Measurements from ENCODE around the gene SULT1C2. TPM values are rescaled to one million over a fixed set of nuclear protein-coding genes. Genes with fewer than 3 reads are reported as not detected.

The SULT1C2 gene
- total RNA-seq, 1 donor, result 0.36 TPM

DNA sequence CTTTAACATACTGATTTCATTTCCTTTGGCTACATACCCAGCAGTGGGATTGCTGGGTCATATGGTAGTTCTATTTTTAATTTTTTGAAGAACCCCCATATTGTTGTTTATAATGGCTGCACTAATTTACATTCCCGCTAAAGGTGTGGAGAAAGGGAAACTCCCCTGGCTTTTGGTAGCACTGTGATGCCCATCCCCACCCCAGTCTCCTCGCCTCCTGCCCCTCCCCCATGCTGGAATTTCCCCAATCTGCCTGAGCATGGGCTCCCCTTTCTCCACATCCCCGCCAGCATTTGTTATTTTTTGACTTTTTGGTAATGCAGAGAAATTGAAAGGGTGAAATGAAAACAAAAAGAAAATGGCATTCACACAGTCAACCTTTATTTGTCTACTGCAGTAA, 59.1 kb downstream of the SULT1C2 start:
- no peak for TF ChIP-seq CTCF (IDR thresholded peaks at IDR 0.05; ENCODE audit: extremely low read depth, low read depth, low read length)
- no peak overlapping the region for H3K27ac ChIP-seq (ENCODE audit: low read depth, low read length)

GRCh38 chr2:108348816-108349570, 60.3 kb downstream of the SULT1C2 start:
- Histone ChIP-seq H3K36me3 (ENCODE audit: insufficient read depth, low read length) (no peaks in the 10 kb centered on the region), H3K9me3 (ENCODE audit: low read depth, low read length) (no peaks in the 10 kb centered on the region), H3K4me2 (ENCODE audit: insufficient read depth, low read length) (no peak overlapping the region), H3K4me1 (ENCODE audit: insufficient read depth, low read length) (no peaks in the 10 kb centered on the region), H2AFZ (ENCODE audit: low read length) (no peak overlapping the region), H3K27me3 (ENCODE audit: insufficient read depth, low read length) (no peaks in the 10 kb centered on the region), H3K4me3 (ENCODE audit: insufficient read depth, low read length) (no peak overlapping the region), H3K27ac (ENCODE audit: low read depth, low read length) (no peak overlapping the region), H4K20me1 (ENCODE audit: insufficient read depth, low read length) (no peaks in the 10 kb centered on the region), H3K79me2 (ENCODE audit: insufficient read depth, low read length) (no peaks in the 10 kb centered on the region)
- TF ChIP-seq CTCF (IDR thresholded peaks at IDR 0.05; ENCODE audit: extremely low read depth, low read depth, low read length), result no peak
- no peak for DNase-seq (ENCODE audit: insufficient read length, low spot score, missing footprints)

More for the DNA sequence above, 59.1 kb downstream of the SULT1C2 start:
- Histone ChIP-seq H3K4me1 (ENCODE audit: insufficient read depth, low read length) (no peaks in the 10 kb centered on the region), H3K4me2 (ENCODE audit: insufficient read depth, low read length) (no peak overlapping the region), H3K27me3 (ENCODE audit: insufficient read depth, low read length) (no peaks in the 10 kb centered on the region), H2AFZ (ENCODE audit: low read length) (no peak overlapping the region), H3K36me3 (ENCODE audit: insufficient read depth, low read length) (no peaks in the 10 kb centered on the region), H3K79me2 (ENCODE audit: insufficient read depth, low read length) (no peaks in the 10 kb centered on the region), H3K4me3 (ENCODE audit: insufficient read depth, low read length) (no peak overlapping the region), H3K9me3 (ENCODE audit: low read depth, low read length) (no peaks in the 10 kb centered on the region), H4K20me1 (ENCODE audit: insufficient read depth, low read length) (no peaks in the 10 kb centered on the region)
- DNase-seq (ENCODE audit: insufficient read length, low spot score, missing footprints), result no peak

DNA sequence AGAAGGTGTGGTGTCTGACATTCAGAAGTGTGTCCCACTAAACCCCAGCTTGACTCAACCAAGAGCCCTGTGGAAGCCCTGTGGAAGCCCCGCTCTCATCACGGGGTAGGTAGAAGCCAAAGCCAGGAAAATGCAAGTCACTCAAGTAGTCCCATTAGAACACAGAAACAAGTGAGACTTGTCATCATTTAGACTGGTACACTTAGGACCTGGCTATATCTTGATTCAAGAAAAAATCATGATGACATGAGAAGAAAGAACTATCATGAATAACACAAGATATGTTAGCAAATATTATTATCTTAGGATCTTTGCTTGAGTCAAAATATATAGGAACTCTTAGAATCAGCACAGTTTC, 60.9 kb downstream of the SULT1C2 start:
- H3K4me3 ChIP-seq (ENCODE audit: insufficient read depth, low read length), result no peak overlapping the region
- no peaks in the 10 kb centered on the region for H3K36me3 ChIP-seq (ENCODE audit: insufficient read depth, low read length)
- TF ChIP-seq CTCF (IDR thresholded peaks at IDR 0.05; ENCODE audit: extremely low read depth, low read depth, low read length), result no peak
- H4K20me1 ChIP-seq (ENCODE audit: insufficient read depth, low read length), result no peaks in the 10 kb centered on the region
- H3K27ac ChIP-seq (ENCODE audit: low read depth, low read length), result no peak overlapping the region
- H3K4me1 ChIP-seq (ENCODE audit: insufficient read depth, low read length), result no peaks in the 10 kb centered on the region
- no peaks in the 10 kb centered on the region for H3K79me2 ChIP-seq (ENCODE audit: insufficient read depth, low read length)
- no peak for DNase-seq (ENCODE audit: insufficient read length, low spot score, missing footprints)
- H2AFZ ChIP-seq (ENCODE audit: low read length), result no peak overlapping the region
- no peak overlapping the region for H3K4me2 ChIP-seq (ENCODE audit: insufficient read depth, low read length)
- H3K9me3 ChIP-seq (ENCODE audit: low read depth, low read length), result no peaks in the 10 kb centered on the region
- no peaks in the 10 kb centered on the region for H3K27me3 ChIP-seq (ENCODE audit: insufficient read depth, low read length)

GRCh38 chr2:108351889-108352288, 63.2 kb downstream of the SULT1C2 start:
- no peak overlapping the region for H3K27ac ChIP-seq (ENCODE audit: low read depth, low read length)

More at GRCh38 chr2:108351889-108352288, 63.2 kb downstream of the SULT1C2 start:
- H3K4me1 ChIP-seq (ENCODE audit: insufficient read depth, low read length), result no peaks in the 10 kb centered on the region
- no peak for DNase-seq (ENCODE audit: insufficient read length, low spot score, missing footprints)
- H3K27me3 ChIP-seq (ENCODE audit: insufficient read depth, low read length), result no peaks in the 10 kb centered on the region
- H3K36me3 ChIP-seq (ENCODE audit: insufficient read depth, low read length), result no peaks in the 10 kb centered on the region
- no peak for TF ChIP-seq CTCF (IDR thresholded peaks at IDR 0.05; ENCODE audit: extremely low read depth, low read depth, low read length)
- H3K79me2 ChIP-seq (ENCODE audit: insufficient read depth, low read length), result no peaks in the 10 kb centered on the region
- H4K20me1 ChIP-seq (ENCODE audit: insufficient read depth, low read length), result no peaks in the 10 kb centered on the region
- no peak overlapping the region for H3K4me3 ChIP-seq (ENCODE audit: insufficient read depth, low read length)
- peak overlapping the region; percentile 87 for H2AFZ ChIP-seq (ENCODE audit: low read length)
- H3K4me2 ChIP-seq (ENCODE audit: insufficient read depth, low read length), result no peak overlapping the region
- no peaks in the 10 kb centered on the region for H3K9me3 ChIP-seq (ENCODE audit: low read depth, low read length)
